Cardiac fibroblast (primary cell): ENCODE data around the gene ATXN7L1.
A peak's percentile ranks its signal among the peaks of the same experiment; 100 is the strongest.

Experiments used
- DNase-seq, 2 donors: peaks; one replicate each; pipeline versions ENCODE4 v3.0.0 to v3.0.0-alpha.2; 2010; ENCODE audit warnings: low read depth in 2 of 2
- H3K4me3 ChIP-seq, 2 donors: replicated peaks in 1 of 2; 1 replicate in 1 of 2; 2 replicates in 1 of 2; pipeline ENCODE4 v1.5.1; 2011; ENCODE audit warnings: low read depth in 2 of 2, low read length in 2 of 2, mild to moderate bottlenecking in 2 of 2, moderate library complexity in 1 of 2
- TF ChIP-seq, protein P1 (sequence below): IDR thresholded peaks from one replicate; pipeline ENCODE4 v1.5.1; 2011; ENCODE audit warnings: low read depth, mild to moderate bottlenecking, low read length, inconsistent platforms

The ATXN7L1 gene

DNA sequence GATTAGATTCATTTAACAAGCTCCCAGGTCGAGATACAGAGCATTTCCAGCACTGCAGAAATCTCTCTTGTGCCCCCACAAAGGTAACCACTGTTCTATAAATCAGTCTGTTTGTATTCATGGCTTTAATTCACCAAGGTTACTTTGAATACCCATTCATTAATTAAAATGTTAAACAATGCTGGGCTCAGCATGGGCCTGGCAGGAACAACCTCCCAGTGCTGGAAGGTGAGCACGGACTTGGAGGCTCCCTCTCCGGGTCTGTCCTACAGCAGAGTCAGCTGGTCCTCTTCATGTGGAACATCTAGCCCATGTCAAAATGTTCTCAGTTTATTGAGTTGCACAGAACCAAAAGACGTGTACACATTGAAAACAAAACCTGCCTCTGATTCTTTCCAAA, 279.5 kb downstream of the ATXN7L1 start:
- H3K4me3 ChIP-seq: no peak overlapping the region
- TF ChIP-seq, protein P1, sequence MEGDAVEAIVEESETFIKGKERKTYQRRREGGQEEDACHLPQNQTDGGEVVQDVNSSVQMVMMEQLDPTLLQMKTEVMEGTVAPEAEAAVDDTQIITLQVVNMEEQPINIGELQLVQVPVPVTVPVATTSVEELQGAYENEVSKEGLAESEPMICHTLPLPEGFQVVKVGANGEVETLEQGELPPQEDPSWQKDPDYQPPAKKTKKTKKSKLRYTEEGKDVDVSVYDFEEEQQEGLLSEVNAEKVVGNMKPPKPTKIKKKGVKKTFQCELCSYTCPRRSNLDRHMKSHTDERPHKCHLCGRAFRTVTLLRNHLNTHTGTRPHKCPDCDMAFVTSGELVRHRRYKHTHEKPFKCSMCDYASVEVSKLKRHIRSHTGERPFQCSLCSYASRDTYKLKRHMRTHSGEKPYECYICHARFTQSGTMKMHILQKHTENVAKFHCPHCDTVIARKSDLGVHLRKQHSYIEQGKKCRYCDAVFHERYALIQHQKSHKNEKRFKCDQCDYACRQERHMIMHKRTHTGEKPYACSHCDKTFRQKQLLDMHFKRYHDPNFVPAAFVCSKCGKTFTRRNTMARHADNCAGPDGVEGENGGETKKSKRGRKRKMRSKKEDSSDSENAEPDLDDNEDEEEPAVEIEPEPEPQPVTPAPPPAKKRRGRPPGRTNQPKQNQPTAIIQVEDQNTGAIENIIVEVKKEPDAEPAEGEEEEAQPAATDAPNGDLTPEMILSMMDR: no peak
- DNase-seq: no peak

DNA sequence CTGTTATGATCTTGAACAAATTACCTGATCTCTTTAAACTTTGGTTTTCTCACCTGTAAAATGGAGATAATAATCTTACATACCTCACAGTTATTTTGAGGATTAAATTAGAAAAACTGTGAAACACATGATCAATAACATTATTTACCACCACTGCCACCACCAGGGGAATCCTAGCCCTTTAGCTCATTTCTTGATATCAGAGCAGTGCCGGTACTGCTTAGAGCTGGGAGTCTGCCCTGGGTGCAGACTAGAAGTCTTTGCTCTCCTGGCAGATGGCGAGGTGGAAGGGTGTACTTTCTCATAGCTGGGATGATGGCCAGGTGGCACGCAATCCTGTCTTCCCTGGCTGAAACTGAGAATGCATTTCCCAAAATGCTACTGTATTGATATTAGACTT, 282.4 kb downstream of the ATXN7L1 start:
- H3K4me3 ChIP-seq: no peak overlapping the region
- no peak for DNase-seq
- TF ChIP-seq, protein P1: no peak

DNA sequence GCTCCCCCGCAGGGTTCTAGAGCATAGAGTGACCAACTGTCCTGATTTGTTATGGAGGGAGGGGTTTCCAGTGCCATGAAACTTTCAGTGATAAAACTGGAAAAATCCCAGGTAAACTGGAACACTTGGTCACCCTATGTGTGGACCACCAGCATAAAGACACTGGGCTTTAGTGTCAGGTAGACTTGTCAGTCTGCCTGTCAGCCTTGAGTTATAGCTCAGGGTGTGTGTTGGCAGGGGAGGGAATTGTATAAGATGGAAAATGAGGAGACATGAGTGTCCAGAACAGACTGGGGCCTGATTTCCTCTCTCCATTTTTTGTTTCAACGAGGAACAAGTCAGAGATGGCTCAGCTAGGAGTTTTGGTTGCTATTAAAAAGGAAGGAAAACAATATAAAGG, 284.9 kb downstream of the ATXN7L1 start:
- H3K4me3 ChIP-seq: no peak overlapping the region
- TF ChIP-seq, protein P1: no peak
- no peak for DNase-seq

DNA sequence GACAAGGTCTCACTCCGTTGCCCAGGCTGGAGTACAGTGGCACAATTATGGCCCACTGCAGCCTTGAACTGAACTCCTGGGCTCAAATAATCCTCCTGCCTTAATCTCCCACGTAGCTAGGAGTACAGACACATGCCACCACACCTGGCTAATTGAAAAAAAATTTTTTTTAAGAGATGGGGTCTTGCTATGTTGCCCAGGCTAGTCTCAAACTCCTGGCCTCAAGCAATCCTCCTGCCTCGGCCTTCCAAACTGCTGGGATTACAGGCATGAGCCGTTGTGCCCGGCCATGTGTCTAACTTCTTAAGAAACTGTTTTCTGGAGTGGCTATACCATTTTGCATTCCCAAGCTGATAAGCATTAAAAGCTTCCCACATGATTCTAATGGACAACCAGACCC, 285.6 kb downstream of the ATXN7L1 start:
- TF ChIP-seq, protein P1: no peak
- no peak overlapping the region for H3K4me3 ChIP-seq
- DNase-seq: no peak

DNA sequence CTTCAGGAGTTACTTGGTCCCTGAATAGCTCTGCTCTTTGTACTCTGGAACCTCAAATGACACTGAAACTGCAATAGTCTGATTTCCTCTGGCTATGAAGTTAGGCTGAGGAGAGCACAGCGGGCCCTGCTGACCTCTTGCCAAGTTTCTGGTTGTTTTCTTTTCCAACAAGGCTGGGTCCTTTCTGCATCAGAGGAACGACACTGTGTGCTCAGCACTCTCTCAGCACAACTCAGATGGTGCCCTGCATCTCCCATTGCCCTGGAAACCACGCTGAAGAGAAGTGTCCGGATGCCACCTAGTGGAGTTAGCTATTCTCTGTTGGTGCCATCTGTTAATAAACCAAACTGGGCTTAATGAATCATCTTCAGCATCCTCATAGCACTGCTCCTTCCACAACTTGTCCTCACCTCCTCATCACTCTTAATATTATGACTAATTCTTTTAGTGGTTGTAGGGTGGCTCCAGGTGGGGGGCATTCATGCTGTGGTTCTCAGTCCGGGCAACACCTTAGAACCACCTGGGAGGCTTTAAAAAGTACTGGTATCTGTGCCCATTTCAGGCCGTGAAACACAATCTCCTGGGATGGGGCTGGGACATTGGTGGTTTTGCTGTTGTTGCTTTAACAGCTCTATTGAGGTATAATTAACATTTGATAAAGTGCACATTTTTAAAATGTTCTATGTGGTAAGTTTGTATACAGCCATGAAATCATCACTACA, 286.9 kb downstream of the ATXN7L1 start:
- H3K4me3 ChIP-seq: no peak overlapping the region
- peak; percentile 83 to 87 for DNase-seq

DNA sequence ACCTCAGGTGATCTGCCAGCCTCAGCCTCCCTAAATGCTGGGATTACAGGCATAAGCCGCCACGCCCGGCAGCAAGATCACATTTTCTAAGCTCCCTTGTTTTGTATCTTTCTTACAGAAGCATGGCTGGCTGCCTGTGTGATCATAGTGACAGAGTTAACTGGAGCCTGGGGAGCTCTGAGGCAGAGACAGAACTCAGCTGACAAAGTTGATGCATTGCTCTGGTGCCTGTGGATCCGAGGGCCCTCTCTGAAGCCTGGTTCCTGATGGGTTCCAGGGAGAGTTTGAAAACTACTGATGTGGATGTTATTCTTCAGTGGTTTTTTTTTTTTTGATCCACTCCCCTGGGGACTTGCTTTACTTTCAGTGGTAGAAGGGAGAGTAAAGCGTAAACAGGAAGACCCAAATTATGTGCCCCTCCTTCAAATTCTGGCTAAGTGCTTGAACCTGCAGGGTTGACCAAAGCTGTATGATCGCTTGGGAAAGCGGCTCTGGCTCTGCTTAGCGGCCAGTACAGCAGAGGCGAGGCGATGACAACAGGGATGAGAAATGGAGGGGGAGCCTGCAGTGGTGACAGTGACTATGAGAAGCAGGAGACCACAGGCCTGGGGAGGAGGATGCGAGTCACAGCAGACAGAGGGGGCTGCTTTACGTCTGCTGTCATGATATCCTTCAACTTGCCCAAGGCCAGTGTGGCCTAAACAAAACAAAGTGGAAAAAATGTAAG, 288.3 kb downstream of the ATXN7L1 start:
- TF ChIP-seq, protein P1: no peak
- H3K4me3 ChIP-seq: no peak overlapping the region
- peak in 1 of 2 donors; percentile 5 for DNase-seq

More for the DNA sequence above, 286.9 kb downstream of the ATXN7L1 start:
- TF ChIP-seq, protein P1: peak; percentile 65
